ENCODE results near the gene THPO.

The THPO gene

DNA sequence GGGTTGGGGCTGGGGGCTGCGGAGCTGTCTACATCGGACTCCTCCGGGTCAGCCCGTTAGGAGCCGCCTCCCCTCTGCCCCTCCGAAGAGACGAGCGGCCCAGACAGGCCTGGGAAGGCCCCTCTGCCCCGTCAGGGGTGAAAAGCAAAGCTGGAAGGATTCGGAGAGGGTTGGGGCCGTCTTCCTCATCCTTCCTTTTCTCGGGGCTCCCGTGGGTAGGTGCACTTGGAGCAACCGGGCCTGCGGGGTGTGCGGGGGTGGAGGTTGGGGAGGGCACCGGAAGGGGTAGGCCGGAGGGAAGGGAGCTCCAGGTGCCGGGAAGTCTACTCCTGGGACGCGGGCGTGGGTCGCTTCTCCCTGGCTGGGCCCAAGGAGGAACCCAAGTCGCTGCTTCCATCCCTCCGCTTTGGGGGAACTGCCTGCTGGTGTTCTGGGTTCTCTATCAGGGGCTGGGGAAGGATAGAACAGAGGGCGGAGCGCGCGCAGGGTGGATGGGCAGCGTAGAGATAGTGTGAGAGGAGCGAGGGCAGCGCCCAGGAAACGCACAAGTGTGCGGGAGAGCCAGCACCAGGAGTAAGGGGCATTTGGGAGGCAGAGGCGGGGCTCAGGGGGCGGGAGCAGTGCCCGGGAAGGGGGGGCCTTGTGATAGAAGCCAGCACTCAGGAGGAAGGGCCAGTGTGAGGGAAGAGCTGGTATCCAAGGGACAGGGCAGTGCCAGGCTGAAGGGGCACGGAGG, 15.9 kb downstream of the THPO start:
- no peak for TF ChIP-seq TEAD4 (IDR thresholded peaks at IDR 0.05)
- TF ChIP-seq TCF12 (IDR thresholded peaks at IDR 0.05; ENCODE audit: low read depth): no peak
- TF ChIP-seq FOXM1 (IDR thresholded peaks at IDR 0.05; ENCODE audit: borderline replicate concordance, low read depth): no peak
- no peak for TF ChIP-seq CREB1 (IDR thresholded peaks at IDR 0.05; ENCODE audit: low read depth)
- peak; percentile 95 for TF ChIP-seq EGR1 (IDR thresholded peaks at IDR 0.05)
- TF ChIP-seq RAD21 (IDR thresholded peaks at IDR 0.05; ENCODE audit: low read depth): no peak
- no peak; the same call in 1 of the 2 replicates for TF ChIP-seq TAF1 (IDR thresholded peaks at IDR 0.05; ENCODE audit: low read depth)
- no peak for TF ChIP-seq CEBPB (IDR thresholded peaks at IDR 0.05)
- peak; percentile 7; the same call in 1 of the 2 replicates for TF ChIP-seq EP300 (IDR thresholded peaks at IDR 0.05; ENCODE audit: borderline replicate concordance)

DNA sequence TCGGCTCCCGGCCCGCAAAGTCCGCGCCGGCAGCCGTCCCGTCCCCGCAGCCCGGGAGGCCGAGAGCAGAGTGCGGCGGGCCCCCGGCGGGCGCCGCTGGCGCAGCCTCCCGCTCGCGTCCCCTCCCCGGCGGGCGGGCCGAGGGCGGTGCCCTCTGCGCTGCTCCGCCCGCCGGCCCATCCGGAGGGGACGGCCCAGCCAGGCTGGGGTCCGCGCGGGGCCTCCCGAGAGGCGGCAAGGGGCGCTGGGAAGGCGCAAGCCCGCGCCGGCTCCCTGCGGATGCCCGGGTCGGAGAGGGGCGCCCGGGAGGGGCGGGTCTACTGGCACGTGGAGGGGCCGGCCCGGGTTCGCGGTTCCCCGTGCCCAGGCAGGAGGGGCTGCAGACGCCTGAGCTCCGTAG, 16.5 kb downstream of the THPO start, which contains the start of the genes CLCN2 and POLR2H:
CLCN2 (minus strand) TSS at position 74 of the 400 bp plus-strand sequence. CDS start 126 bp downstream, outside the sequence.
POLR2H (plus strand) TSS at position 179 of the 400 bp plus-strand sequence. CDS start 1,783 bp downstream, outside the sequence.
- peak; percentile 24; the same call in 1 of the 2 replicates for TF ChIP-seq TCF12 (IDR thresholded peaks at IDR 0.05; ENCODE audit: low read depth)
- no peak; the same call in 1 of the 2 replicates for TF ChIP-seq EP300 (IDR thresholded peaks at IDR 0.05; ENCODE audit: borderline replicate concordance)
- TF ChIP-seq, protein P1, sequence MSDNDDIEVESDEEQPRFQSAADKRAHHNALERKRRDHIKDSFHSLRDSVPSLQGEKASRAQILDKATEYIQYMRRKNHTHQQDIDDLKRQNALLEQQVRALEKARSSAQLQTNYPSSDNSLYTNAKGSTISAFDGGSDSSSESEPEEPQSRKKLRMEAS (IDR thresholded peaks at IDR 0.05): peak; percentile 64
- peak; percentile 61; the same call in 1 of the 2 replicates for TF ChIP-seq TAF1 (IDR thresholded peaks at IDR 0.05; ENCODE audit: low read depth)
- TF ChIP-seq FOXM1 (IDR thresholded peaks at IDR 0.05; ENCODE audit: borderline replicate concordance, low read depth): no peak
- TF ChIP-seq, protein P2, sequence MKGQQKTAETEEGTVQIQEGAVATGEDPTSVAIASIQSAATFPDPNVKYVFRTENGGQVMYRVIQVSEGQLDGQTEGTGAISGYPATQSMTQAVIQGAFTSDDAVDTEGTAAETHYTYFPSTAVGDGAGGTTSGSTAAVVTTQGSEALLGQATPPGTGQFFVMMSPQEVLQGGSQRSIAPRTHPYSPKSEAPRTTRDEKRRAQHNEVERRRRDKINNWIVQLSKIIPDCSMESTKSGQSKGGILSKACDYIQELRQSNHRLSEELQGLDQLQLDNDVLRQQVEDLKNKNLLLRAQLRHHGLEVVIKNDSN (IDR thresholded peaks at IDR 0.05): peak; percentile 3; the same call in 1 of the 2 replicates
- no peak for TF ChIP-seq CREB1 (IDR thresholded peaks at IDR 0.05; ENCODE audit: low read depth)
- TF ChIP-seq NFIC (IDR thresholded peaks at IDR 0.05): no peak
- TF ChIP-seq RAD21 (IDR thresholded peaks at IDR 0.05; ENCODE audit: low read depth): no peak
- TF ChIP-seq ZBTB7A (IDR thresholded peaks at IDR 0.05; ENCODE audit: low read depth): peak; percentile 97
- no peak; the same call in 1 of the 2 replicates for TF ChIP-seq YY1 (IDR thresholded peaks at IDR 0.05; ENCODE audit: low read depth)
- TF ChIP-seq EGR1 (IDR thresholded peaks at IDR 0.05): 0 out of 2 replicates have a peak, but pooled peaks have one; percentile 9
- TF ChIP-seq TEAD4 (IDR thresholded peaks at IDR 0.05): no peak; the same call in 1 of the 2 replicates

DNA sequence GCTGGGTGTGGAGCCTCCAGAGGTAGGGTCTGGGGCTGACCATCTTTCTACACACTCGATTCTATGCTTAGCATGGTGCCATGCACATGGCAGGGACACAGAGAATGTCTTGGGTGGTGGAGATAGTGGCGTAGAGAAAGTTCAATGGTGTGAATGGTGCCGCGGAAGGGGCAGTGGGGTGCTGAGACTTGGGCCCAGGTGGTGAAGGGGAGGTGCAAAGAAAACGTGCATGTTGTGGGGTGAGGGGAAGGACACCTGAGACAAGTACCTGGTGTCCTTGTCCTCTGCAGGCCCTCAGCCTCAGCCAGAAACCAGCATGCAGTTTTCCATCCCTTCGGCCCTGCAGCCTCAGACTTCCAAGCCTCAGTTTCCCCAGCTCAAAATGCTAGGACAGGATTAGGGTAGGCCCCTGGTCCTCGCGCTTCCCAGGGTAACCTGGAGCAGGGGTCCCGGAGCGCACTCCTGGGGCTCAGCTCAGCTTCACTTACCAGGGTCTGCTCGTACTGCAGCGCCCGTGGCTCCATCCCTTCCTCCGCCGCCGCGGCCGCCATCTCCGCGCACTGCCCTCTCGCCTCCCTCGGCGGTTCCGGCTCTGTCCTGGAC, 17.0 kb downstream of the THPO start:
- TF ChIP-seq YY1 (IDR thresholded peaks at IDR 0.05; ENCODE audit: low read depth) (no peak), ZBTB7A (IDR thresholded peaks at IDR 0.05; ENCODE audit: low read depth) (peak; percentile 19; the same call in 1 of the 2 replicates)

DNA sequence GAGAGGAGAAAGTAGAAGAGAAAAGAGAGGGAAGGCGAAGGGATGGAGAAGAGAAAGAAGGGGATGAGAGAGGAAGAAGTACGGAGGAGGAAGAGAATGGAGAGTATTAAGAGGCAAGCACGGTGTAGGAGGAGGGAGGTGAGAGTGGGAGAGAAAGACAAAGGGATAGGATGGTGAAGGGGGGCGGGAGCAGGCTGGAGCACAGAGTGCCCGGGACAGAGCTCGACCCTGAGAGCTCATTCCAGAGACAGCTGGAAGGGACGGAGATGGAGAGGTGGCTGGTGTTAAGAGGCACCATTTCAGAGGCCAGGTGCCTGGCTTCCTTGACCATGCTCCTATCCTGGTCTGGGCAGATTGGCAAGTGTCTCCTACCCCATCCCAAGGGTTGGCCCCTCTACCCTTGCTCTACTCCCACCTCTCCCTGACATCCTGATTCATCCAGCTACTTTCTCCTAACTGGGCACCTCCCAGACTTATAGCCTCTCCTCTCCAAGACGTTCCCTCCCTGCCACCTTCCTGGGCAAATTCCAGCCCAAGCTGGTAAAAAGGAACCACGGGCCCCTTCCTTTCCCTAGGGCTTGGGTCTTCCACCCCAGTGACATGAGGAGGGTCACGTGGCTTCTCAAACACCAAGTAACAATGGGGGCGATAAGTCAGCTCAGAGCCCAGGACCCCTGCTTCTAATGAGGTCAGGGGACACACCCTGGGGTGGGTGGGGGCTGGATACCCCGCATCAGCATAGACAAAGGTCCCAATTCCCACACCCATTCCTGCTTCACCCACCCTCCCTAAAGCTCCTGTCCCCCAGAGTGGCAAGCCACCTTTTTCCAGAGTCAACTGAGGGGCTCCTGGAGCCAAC, 17.7 kb downstream of the THPO start:
- TF ChIP-seq, protein P1 (IDR thresholded peaks at IDR 0.05): no peak
- TF ChIP-seq ZBTB7A (IDR thresholded peaks at IDR 0.05; ENCODE audit: low read depth): no peak
- no peak for TF ChIP-seq FOXM1 (IDR thresholded peaks at IDR 0.05; ENCODE audit: borderline replicate concordance, low read depth)
- no peak for TF ChIP-seq NFIC (IDR thresholded peaks at IDR 0.05)
- no peak for TF ChIP-seq YY1 (IDR thresholded peaks at IDR 0.05; ENCODE audit: low read depth)
- TF ChIP-seq CEBPB (IDR thresholded peaks at IDR 0.05): no peak
- TF ChIP-seq EP300 (IDR thresholded peaks at IDR 0.05; ENCODE audit: borderline replicate concordance): no peak
- TF ChIP-seq, protein P2 (IDR thresholded peaks at IDR 0.05): no peak
- TF ChIP-seq, protein P3, sequence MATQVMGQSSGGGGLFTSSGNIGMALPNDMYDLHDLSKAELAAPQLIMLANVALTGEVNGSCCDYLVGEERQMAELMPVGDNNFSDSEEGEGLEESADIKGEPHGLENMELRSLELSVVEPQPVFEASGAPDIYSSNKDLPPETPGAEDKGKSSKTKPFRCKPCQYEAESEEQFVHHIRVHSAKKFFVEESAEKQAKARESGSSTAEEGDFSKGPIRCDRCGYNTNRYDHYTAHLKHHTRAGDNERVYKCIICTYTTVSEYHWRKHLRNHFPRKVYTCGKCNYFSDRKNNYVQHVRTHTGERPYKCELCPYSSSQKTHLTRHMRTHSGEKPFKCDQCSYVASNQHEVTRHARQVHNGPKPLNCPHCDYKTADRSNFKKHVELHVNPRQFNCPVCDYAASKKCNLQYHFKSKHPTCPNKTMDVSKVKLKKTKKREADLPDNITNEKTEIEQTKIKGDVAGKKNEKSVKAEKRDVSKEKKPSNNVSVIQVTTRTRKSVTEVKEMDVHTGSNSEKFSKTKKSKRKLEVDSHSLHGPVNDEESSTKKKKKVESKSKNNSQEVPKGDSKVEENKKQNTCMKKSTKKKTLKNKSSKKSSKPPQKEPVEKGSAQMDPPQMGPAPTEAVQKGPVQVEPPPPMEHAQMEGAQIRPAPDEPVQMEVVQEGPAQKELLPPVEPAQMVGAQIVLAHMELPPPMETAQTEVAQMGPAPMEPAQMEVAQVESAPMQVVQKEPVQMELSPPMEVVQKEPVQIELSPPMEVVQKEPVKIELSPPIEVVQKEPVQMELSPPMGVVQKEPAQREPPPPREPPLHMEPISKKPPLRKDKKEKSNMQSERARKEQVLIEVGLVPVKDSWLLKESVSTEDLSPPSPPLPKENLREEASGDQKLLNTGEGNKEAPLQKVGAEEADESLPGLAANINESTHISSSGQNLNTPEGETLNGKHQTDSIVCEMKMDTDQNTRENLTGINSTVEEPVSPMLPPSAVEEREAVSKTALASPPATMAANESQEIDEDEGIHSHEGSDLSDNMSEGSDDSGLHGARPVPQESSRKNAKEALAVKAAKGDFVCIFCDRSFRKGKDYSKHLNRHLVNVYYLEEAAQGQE (IDR thresholded peaks at IDR 0.05; ENCODE audit: low read depth): no peak
- TF ChIP-seq TEAD4 (IDR thresholded peaks at IDR 0.05): no peak
- TF ChIP-seq RAD21 (IDR thresholded peaks at IDR 0.05; ENCODE audit: low read depth): no peak
- TF ChIP-seq TCF12 (IDR thresholded peaks at IDR 0.05; ENCODE audit: low read depth): no peak
- TF ChIP-seq TAF1 (IDR thresholded peaks at IDR 0.05; ENCODE audit: low read depth): no peak
- no peak for TF ChIP-seq EGR1 (IDR thresholded peaks at IDR 0.05)
- TF ChIP-seq CREB1 (IDR thresholded peaks at IDR 0.05; ENCODE audit: low read depth): no peak

DNA sequence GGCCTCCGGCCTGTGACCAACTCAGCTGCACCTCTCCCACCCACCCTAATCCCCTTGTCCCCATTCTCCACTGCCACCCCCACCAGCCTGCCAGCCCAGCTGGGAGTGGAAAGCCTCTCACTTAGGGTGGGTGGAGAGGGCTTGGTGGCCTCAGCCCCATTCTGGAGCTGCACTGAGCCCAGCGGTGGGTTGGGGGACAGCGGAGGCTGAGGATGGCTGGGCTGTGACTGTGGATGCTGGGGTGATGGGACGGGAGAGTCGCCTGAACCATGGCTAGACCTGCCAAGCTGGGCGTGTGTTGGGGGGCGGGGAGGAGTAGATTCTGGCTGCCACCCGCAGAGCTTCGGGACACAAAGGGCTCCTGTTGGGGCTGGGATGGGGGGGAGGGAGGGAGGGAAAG, 18.4 kb downstream of the THPO start:
- TF ChIP-seq, protein P2 (IDR thresholded peaks at IDR 0.05): no peak
- TF ChIP-seq NFIC (IDR thresholded peaks at IDR 0.05) (no peak), TCF12 (IDR thresholded peaks at IDR 0.05; ENCODE audit: low read depth) (no peak), FOXM1 (IDR thresholded peaks at IDR 0.05; ENCODE audit: borderline replicate concordance, low read depth) (no peak), CREB1 (IDR thresholded peaks at IDR 0.05; ENCODE audit: low read depth) (no peak), EP300 (IDR thresholded peaks at IDR 0.05; ENCODE audit: borderline replicate concordance) (no peak), ZBTB7A (IDR thresholded peaks at IDR 0.05; ENCODE audit: low read depth) (no peak), EGR1 (IDR thresholded peaks at IDR 0.05) (no peak)
